Epithelial cell of esophagus (primary cell): ENCODE data around the gene CGB2.

ENCODE experiments used
- DNase-seq: peaks from one replicate; pipeline ENCODE4 v3.0.0; 2010; ENCODE audit warnings: low read depth
- H3K4me3 ChIP-seq: 2 replicates; pipeline ENCODE4 v1.5.1; 2011; ENCODE audit warnings: mild to moderate bottlenecking, low read length, control low read depth
- CTCF ChIP-seq: IDR thresholded peaks from 2 replicates; pipeline ENCODE4 v1.5.1; 2011; ENCODE audit warnings: low read depth, mild to moderate bottlenecking, low read length, control low read depth, inconsistent platforms; ENCODE audit not compliant: insufficient read depth; ENCODE audit errors: missing control alignments

The CGB2 gene

GRCh38 chr19:49061445-49061844, 29.8 kb downstream of the CGB2 start:
- DNase-seq, result no peak
- no peak overlapping the region for H3K4me3 ChIP-seq
- TF ChIP-seq CTCF, result no peak

GRCh38 chr19:49064029-49064629, 32.4 kb downstream of the CGB2 start:
- peak overlapping the region; percentile 73 for H3K4me3 ChIP-seq
- peak; percentile 87 for DNase-seq

GRCh38 chr19:49064768-49065611, 33.3 kb downstream of the CGB2 start, which contains the start of gene NTF4:
Gene NTF4 (minus strand): TSS chr19:49064818. CDS start chr19:49061997, 2,821 bp downstream.
- peak within 1 kb of the TSS; percentile 73 for H3K4me3 ChIP-seq

More at GRCh38 chr19:49064029-49064629, 32.4 kb downstream of the CGB2 start:
- TF ChIP-seq CTCF, result no peak

GRCh38 chr19:49065905-49066512, 34.3 kb downstream of the CGB2 start:
- no peak for DNase-seq
- H3K4me3 ChIP-seq, result no peak overlapping the region
- no peak for TF ChIP-seq CTCF

More at GRCh38 chr19:49064768-49065611, 33.3 kb downstream of the CGB2 start, which contains the start of gene NTF4:
- DNase-seq, result peak; percentile 69
- no peak for TF ChIP-seq CTCF

GRCh38 chr19:49067554-49067953, 35.9 kb downstream of the CGB2 start:
- TF ChIP-seq CTCF, result no peak
- no peak for DNase-seq
- no peak overlapping the region for H3K4me3 ChIP-seq

GRCh38 chr19:49069026-49069425, 37.3 kb downstream of the CGB2 start:
- H3K4me3 ChIP-seq, result no peak overlapping the region
- TF ChIP-seq CTCF, result no peak
- no peak for DNase-seq
